GM19238 (cell line): ENCODE results near the gene ARHGEF10L.
A peak's percentile ranks its signal among the peaks of the same experiment; 100 is the strongest.

ENCODE experiments used
- DNase-seq: peaks from one replicate; pipeline ENCODE4 v3.0.0; 2011; ENCODE audit warnings: low spot score; ENCODE audit not compliant: insufficient read length

The ARHGEF10L gene

DNA sequence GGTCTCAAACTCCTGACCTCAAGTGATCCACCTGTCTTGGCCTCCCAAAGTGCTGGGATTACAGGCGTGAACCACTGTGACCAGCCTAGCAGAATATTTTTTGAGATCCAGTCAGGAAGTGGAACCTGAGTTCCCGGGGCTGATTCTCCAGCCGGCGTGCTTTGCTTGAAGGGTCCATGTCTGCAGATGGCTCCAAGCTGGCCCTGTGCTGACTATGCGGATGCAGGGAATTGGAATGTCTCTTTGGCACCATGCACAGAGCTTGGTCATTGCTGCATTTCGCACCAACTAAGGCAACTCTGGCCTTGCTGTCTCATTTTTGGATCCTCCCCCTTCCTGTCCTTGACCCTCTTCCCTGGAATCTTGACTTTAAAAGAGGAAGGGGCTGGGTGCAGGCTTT lies 28.1 kb downstream of the ARHGEF10L start:
- DNase-seq, result no peak

- no peak for DNase-seq
Measured at GRCh38 chr1:17568014-17568900, 28.8 kb downstream of the ARHGEF10L start.

- DNase-seq, result no peak
Measured at GRCh38 chr1:17569200-17570139, 30.0 kb downstream of the ARHGEF10L start.

- no peak for DNase-seq
Measured at GRCh38 chr1:17570228-17570627, 30.7 kb downstream of the ARHGEF10L start.

GRCh38 chr1:17572264-17572985 lies 32.9 kb downstream of the ARHGEF10L start:
- no peak for DNase-seq

- DNase-seq, result no peak
Measured at GRCh38 chr1:17573518-17574041, 34.1 kb downstream of the ARHGEF10L start.

GRCh38 chr1:17574516-17574915 lies 35.0 kb downstream of the ARHGEF10L start:
- DNase-seq, result no peak

DNA sequence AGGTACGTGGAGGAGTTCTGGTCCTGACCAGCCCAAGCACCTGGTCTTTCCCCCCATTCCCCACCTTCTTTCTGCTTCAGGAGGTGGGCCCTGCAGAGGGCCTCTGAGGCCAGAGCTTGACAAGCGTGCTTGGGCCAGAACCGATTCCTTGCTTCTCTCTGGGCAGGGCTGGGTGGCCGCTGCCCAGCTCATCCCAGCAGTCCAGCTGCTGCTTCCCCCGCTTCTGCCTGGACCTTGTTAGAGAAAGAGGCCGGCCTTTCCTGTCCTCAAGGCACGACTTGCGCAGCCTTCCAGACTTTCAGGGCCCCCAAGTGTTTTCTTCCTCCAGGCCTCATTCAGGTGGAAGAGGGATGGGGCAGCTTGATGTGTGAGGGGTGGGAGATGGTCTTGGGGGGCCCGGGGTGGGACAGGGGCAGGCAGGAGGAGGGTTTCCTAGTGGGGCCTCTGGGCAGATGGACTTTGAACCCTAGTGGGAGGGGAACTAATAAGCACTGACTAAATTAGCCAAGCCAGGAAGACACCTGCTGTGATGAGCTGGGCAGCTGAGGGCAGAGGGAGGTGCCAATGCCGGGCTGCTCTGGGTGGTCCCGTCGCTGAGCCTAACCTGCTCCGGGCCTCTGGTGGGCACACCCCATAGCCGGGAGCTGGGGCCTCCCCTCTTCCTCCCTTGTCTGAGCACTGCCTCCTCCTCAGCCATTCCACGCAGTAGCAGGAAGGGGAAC lies 36.5 kb downstream of the ARHGEF10L start:
- DNase-seq, result no peak

DNA sequence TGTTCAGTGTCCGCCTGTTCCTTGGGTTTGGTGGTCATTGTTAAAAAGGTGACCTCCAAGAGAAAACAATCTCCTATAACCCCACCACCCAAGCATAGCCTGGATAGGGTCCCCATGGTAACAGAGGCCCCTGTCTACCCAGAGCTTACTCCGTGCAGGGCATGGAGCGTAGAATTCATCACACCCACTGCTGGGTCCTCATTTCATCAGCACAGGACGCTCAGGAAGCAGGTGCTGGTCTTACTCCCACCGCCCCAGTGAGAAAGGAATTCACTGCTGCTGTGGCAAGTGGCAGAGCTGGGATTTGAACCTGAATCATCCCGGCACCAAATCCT lies 37.0 kb downstream of the ARHGEF10L start:
- no peak for DNase-seq

- DNase-seq, result no peak
Measured at GRCh38 chr1:17577907-17578297, 38.4 kb downstream of the ARHGEF10L start.

DNA sequence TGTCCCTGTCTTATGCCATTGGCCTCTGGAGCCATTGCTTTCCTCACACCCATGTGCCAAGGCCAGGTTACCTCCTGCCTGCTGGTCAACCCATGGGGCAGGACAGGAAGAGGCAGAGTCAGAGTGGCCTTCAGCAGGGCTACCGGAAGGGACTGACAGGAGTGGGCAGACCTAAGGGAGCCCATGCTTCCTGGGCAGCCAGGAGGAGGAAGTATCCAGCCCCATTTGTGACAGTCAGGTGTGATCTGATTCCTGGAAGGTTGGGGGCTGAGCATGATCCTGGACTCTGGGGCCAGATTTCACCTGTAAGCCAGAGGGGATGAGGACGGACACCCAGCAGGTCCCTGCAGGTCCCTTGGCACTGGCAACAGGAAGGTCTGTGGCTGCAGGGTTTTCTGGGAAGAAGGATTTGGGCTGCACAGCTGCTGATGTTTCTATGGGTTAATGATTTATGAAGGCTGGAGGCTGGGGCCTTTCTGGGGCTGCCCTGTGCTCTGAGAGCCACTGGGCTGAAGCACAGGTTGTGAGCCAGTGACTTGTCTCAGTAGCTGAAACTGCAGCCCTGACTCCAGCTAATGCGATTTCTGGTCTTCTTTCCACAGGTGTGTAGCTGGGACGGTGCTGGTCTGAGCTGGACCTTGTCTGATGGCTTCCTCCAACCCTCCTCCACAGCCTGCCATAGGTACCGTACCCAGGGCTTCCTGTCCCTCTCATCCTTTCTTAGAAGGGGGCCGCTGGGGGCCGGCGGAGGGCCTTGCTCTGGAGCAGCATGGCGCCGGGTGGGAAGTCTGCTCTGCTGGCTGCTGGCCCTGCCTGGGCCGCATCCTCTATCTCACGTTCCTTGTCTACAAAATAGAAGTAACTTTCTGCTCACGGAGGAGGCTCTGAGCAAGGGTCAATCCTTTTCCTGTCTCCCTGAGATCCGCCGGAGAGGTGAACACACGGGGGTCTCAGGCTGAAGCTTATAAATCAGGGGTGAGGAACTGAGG lies 40.7 kb downstream of the ARHGEF10L start:
- peak; percentile 41 for DNase-seq

- peak; percentile 58 for DNase-seq
Measured at GRCh38 chr1:17581389-17582123, 42.1 kb downstream of the ARHGEF10L start.

GRCh38 chr1:17582124-17582774 lies 42.8 kb downstream of the ARHGEF10L start:
- DNase-seq, result no peak

GRCh38 chr1:17584539-17584938 lies 45.0 kb downstream of the ARHGEF10L start:
- no peak for DNase-seq

- DNase-seq, result no peak
Measured at GRCh38 chr1:17585266-17585987, 45.9 kb downstream of the ARHGEF10L start.

DNA sequence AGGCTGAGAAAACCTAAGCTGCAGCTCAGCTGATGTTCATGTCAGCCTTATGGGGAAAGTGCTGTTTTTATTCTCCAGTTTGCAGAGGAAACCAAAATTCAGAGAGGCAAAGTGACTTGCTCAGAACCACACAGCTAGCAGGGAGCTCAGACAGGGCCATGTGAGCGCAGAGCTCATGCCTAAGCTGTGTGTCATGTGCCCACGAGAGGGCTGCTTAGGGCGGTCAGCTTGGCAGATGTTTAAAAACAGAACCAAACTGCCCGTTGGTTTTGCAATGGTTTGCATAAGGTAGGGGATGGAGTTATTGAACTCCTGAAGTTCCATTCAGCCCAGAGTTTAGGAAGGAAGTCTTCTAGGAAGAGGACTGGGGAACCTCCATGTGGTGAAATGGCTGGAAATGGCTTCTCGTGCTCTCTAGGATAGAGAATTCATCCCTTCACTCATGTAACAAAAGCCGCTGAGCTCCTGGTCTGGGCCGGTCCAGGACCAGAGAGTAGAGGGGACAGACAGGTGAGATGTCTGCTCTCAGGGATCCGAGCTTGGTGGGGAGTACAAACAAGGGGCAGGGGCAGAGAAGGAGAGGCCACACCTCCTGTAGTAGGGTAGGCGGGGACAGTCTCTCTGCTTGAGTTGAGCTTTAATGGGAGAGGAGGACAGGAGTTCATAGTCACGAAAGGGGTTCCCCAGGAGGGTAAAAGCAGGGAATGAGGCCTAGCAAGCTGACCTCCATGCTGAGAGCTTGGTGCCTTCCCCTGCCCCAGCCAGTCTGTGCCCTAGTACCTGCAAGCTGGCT lies 46.9 kb downstream of the ARHGEF10L start:
- DNase-seq, result no peak

GRCh38 chr1:17587693-17588047 lies 48.2 kb downstream of the ARHGEF10L start:
- no peak for DNase-seq
